Activated naive CD4-positive, alpha-beta T cell treated with Interleukin-2 at 50 U/mL for 16 hours (primary cell): Measurements from ENCODE around the gene MSH3.

Experiments used
- DNase-seq: peaks from one replicate; pipeline ENCODE4 v3.0.0-alpha.2; 2020

MSH3 gene

GRCh38 chr5:80919678-80920196 is 265.3 kb downstream of the MSH3 start:
- no peak for DNase-seq

- no peak for DNase-seq
Observed at GRCh38 chr5:80920333-80920732, 265.9 kb downstream of the MSH3 start.

- DNase-seq = no peak
Observed at GRCh38 chr5:80921026-80921425, 266.6 kb downstream of the MSH3 start.

GRCh38 chr5:80925931-80926330 is 271.5 kb downstream of the MSH3 start:
- no peak for DNase-seq
